Erythroblast (primary cell): ENCODE data around the gene TGFBR3L.

Experiments used
- GATA1 ChIP-seq: IDR thresholded peaks from 2 replicates; pipeline ENCODE4 v1.6.1; 2011; ENCODE audit warnings: low read depth, mild to moderate bottlenecking, control low read depth, low read length, moderate library complexity
- POLR2A ChIP-seq: IDR thresholded peaks from 2 replicates; pipeline ENCODE4 v1.6.1; 2011; ENCODE audit warnings: mild to moderate bottlenecking, low read length

GRCh38 chr19:7962644-7963268 lies 48.1 kb downstream of the TGFBR3L start:
- TF ChIP-seq POLR2A (no peak), GATA1 (no peak)
